Thymus (tissue), 11 donors: ENCODE data around the gene C1orf74. TPM values are rescaled to one million over a fixed set of nuclear protein-coding genes. Genes with fewer than 3 reads are reported as not detected.

Source experiments
- DNase-seq, 9 donors: peaks; one replicate each; pipeline ENCODE4 v3.0.0-alpha.2; 2013; ENCODE audit warnings: low spot score in 9 of 9, low read depth in 6 of 9, missing footprints in 1 of 9
- H3K27ac ChIP-seq, 2 donors: one replicate each; pipeline ENCODE4 v1.5.1; 2013; ENCODE audit warnings: control low read depth in 1 of 2, low read depth in 1 of 2, low read length in 1 of 2, mild to moderate bottlenecking in 1 of 2, moderate library complexity in 1 of 2
- H3K27me3 ChIP-seq, 2 donors: one replicate each; pipeline ENCODE4 v1.5.1; 2013; ENCODE audit warnings: low read length in 1 of 2; ENCODE audit not compliant: control insufficient read depth in 2 of 2, insufficient read depth in 1 of 2
- H3K36me3 ChIP-seq, 2 donors: one replicate each; pipeline ENCODE4 v1.5.1; 2013; ENCODE audit warnings: low read length in 1 of 2, mild to moderate bottlenecking in 1 of 2, moderate library complexity in 1 of 2; ENCODE audit not compliant: control insufficient read depth in 2 of 2, insufficient read depth in 2 of 2
- H3K4me1 ChIP-seq, 2 donors: one replicate each; pipeline ENCODE4 v1.5.1; 2013; ENCODE audit warnings: low read length in 2 of 2; ENCODE audit not compliant: control insufficient read depth in 2 of 2, insufficient read depth in 2 of 2
- H3K4me3 ChIP-seq, 2 donors: one replicate each; pipeline ENCODE4 v1.5.1; 2013; ENCODE audit warnings: low read length in 2 of 2, control low read depth in 1 of 2, mild to moderate bottlenecking in 1 of 2
- H3K9me3 ChIP-seq, 2 donors: one replicate each; pipeline ENCODE4 v1.5.1; 2013; ENCODE audit warnings: low read length in 1 of 2, mild to moderate bottlenecking in 1 of 2; ENCODE audit not compliant: control insufficient read depth in 2 of 2, insufficient read depth in 1 of 2
- WGBS: extraction: QIAGEN DNeasy Blood & Tissue Kit; methylation state at CpG from one replicate; pipeline ENCODE4 v1.1.7; 2013; 5-methylcytosine and 5-hydroxymethylcytosine counted together
- polyA plus RNA-seq: library from polyadenylated mRNA; stranded (reverse); fragments of 200-250 nt; gene quantifications from one replicate; pipeline ENCODE4 v1.2.3, GENCODE V29; 2013
- total RNA-seq: library from RNA; stranded (reverse); fragments of 120-200 nt; gene quantifications from one replicate; pipeline ENCODE4 v1.2.4, GENCODE V29; 2013
- donor health status: healthy.

Gene C1orf74
- total and polyA plus RNA-seq, 2 donors, result 2.8 to 3.0 TPM

- no peak overlapping the region for H3K4me3 ChIP-seq
- WGBS, result 91% methylated on average over 4 of the region's 4 CpGs
- peaks cover 7 to 15% of the 10 kb centered on the region in 2 donors for H3K4me1 ChIP-seq
- DNase-seq, result no peak
- peaks cover 0 to 2% of the 10 kb centered on the region in 2 donors for H3K9me3 ChIP-seq
- peak overlapping the region in 1 of 2 donors; percentile 60 for H3K27ac ChIP-seq
- no peaks in the 10 kb centered on the region for H3K36me3 ChIP-seq
- H3K27me3 ChIP-seq, result peaks cover 0 to 24% of the 10 kb centered on the region in 2 donors
Measured at GRCh38 chr1:209809611-209810010, 25.3 kb upstream of the C1orf74 start.

GRCh38 chr1:209808059-209808581 lies 23.8 kb upstream of the C1orf74 start:
- Histone ChIP-seq H3K27ac (no peak overlapping the region), H3K4me3 (no peak overlapping the region), H3K36me3 (no peaks in the 10 kb centered on the region), H3K4me1 (peaks cover 7 to 14% of the 10 kb centered on the region in 2 donors), H3K9me3 (peaks cover 0 to 2% of the 10 kb centered on the region in 2 donors), H3K27me3 (peaks cover 0 to 32% of the 10 kb centered on the region in 2 donors)
- no peak for DNase-seq

GRCh38 chr1:209807509-209807908 lies 23.1 kb upstream of the C1orf74 start:
- Histone ChIP-seq H3K27ac (no peak overlapping the region), H3K4me1 (peaks cover 7 to 14% of the 10 kb centered on the region in 2 donors), H3K4me3 (no peak overlapping the region), H3K36me3 (no peaks in the 10 kb centered on the region), H3K27me3 (peaks cover 0 to 35% of the 10 kb centered on the region in 2 donors), H3K9me3 (peaks cover 0 to 2% of the 10 kb centered on the region in 2 donors)
- WGBS, result 95% methylated on average over 4 of the region's 4 CpGs
- DNase-seq, result no peak

GRCh38 chr1:209805875-209806760 lies 21.8 kb upstream of the C1orf74 start, which contains the start of gene IRF6:
Gene IRF6 (minus strand): TSS chr1:209806142. CDS start chr1:209801413, 4,729 bp downstream.
- Histone ChIP-seq H3K9me3 (peaks cover 0 to 2% of the 10 kb centered on the region in 2 donors), H3K27me3 (peaks cover 0 to 40% of the 10 kb centered on the region in 2 donors), H3K36me3 (no peaks in the 10 kb centered on the region), H3K4me3 (peak within 1 kb of the TSS; percentile 40 to 46), H3K27ac (peak within 1 kb of the TSS; percentile 80 to 86), H3K4me1 (peaks cover 7 to 14% of the 10 kb centered on the region in 2 donors)
- DNase-seq, result peak in 6 of 9 donors; percentile 15 to 63 (median 42)
- 8% methylated on average over 46 of the region's 46 CpGs for WGBS

- Histone ChIP-seq H3K36me3 (no peaks in the 10 kb centered on the region), H3K27ac (peak overlapping the region; percentile 46 to 86), H3K9me3 (peaks cover 0 to 2% of the 10 kb centered on the region in 2 donors), H3K27me3 (peaks cover 0 to 41% of the 10 kb centered on the region in 2 donors), H3K4me1 (peaks cover 7 to 14% of the 10 kb centered on the region in 2 donors), H3K4me3 (peak overlapping the region; percentile 40 to 46)
- WGBS, result 60% methylated on average over 19 of the region's 19 CpGs
- no peak for DNase-seq
Measured at GRCh38 chr1:209805341-209805781, 21.0 kb upstream of the C1orf74 start.

GRCh38 chr1:209803568-209803967 lies 19.2 kb upstream of the C1orf74 start:
- WGBS, result 96% methylated on average over 1 of the region's 1 CpG
- no peak for DNase-seq
- Histone ChIP-seq H3K36me3 (no peaks in the 10 kb centered on the region), H3K9me3 (peaks cover 0 to 2% of the 10 kb centered on the region in 2 donors), H3K4me1 (peaks cover 7 to 10% of the 10 kb centered on the region in 2 donors), H3K27me3 (peaks cover 0 to 40% of the 10 kb centered on the region in 2 donors), H3K4me3 (no peak overlapping the region), H3K27ac (no peak overlapping the region)

- Histone ChIP-seq H3K27ac (no peak overlapping the region), H3K9me3 (peaks cover 0 to 2% of the 10 kb centered on the region in 2 donors), H3K27me3 (peaks cover 0 to 40% of the 10 kb centered on the region in 2 donors), H3K36me3 (no peaks in the 10 kb centered on the region), H3K4me3 (no peak overlapping the region), H3K4me1 (peaks cover 7 to 8% of the 10 kb centered on the region in 2 donors)
- 95% methylated on average over 4 of the region's 4 CpGs for WGBS
- DNase-seq, result no peak
Measured at GRCh38 chr1:209802780-209803152, 18.4 kb upstream of the C1orf74 start.

- Histone ChIP-seq H3K9me3 (peaks cover 0 to 2% of the 10 kb centered on the region in 2 donors), H3K36me3 (no peaks in the 10 kb centered on the region), H3K4me1 (peaks cover 7 to 8% of the 10 kb centered on the region in 2 donors), H3K4me3 (no peak overlapping the region), H3K27me3 (peaks cover 0 to 40% of the 10 kb centered on the region in 2 donors), H3K27ac (peak overlapping the region in 1 of 2 donors; percentile 11)
- no peak for DNase-seq
- 97% methylated on average over 4 of the region's 4 CpGs for WGBS
Measured at GRCh38 chr1:209802117-209802779, 17.9 kb upstream of the C1orf74 start.
